LNCAP (cell line): ENCODE data around the gene USP4.

Source experiments
- TF ChIP-seq, protein P1 (sequence below): fragments of 450-650 bp; IDR thresholded peaks from 2 replicates; pipeline ENCODE4 v1.5.1; 2017; ENCODE audit warnings: mild to moderate bottlenecking

The USP4 gene

DNA sequence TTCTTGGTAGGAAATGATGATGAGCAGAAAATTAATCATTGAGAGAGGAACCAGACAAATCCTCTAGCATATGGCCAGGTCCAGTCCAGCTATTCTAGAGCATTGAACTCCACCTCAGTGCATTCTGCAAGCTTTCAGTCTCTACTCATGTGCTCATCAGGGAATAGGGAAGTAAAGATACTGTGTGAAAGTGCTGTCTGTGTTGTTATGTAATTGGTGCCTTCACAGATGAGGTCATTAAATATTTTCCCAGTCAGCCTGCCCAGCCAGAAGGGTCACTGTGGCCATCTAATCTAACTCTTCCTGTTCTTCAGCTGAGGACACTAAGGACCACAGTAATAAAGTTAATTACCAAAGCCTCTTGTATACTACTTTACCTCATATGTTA, 91.0 kb downstream of the USP4 start:
- TF ChIP-seq, protein P1, sequence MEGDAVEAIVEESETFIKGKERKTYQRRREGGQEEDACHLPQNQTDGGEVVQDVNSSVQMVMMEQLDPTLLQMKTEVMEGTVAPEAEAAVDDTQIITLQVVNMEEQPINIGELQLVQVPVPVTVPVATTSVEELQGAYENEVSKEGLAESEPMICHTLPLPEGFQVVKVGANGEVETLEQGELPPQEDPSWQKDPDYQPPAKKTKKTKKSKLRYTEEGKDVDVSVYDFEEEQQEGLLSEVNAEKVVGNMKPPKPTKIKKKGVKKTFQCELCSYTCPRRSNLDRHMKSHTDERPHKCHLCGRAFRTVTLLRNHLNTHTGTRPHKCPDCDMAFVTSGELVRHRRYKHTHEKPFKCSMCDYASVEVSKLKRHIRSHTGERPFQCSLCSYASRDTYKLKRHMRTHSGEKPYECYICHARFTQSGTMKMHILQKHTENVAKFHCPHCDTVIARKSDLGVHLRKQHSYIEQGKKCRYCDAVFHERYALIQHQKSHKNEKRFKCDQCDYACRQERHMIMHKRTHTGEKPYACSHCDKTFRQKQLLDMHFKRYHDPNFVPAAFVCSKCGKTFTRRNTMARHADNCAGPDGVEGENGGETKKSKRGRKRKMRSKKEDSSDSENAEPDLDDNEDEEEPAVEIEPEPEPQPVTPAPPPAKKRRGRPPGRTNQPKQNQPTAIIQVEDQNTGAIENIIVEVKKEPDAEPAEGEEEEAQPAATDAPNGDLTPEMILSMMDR = no peak

DNA sequence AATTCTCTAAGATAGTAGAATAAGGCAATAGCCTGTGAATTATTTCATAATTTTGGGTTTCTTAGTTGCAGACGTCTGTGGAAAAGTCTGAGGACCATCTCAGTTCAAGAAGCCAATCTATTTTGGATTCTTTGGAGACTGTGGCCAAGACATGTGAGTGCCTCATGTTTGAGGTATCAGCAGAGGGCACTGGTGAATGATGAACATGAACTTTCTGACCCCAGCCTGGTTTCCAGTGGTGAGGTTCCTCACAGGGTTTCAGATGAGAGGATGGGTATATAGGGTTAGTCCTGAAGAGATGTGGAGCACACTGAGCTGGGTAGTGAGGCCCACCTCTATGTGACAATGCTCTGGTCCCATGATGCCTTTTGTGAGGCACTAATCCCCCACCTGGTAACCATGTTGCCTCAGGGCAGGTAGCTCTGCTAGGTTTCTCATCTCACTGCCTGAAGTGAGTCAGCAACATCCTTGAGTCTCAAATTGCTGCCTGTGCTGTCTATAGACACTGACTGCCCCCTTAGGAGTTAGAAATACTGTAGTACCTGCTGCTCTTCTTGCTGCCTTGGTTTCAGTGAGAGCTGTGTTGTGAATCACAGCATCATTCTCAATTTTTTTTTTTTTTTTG, 95.2 kb downstream of the USP4 start:
- TF ChIP-seq, protein P1 = no peak

DNA sequence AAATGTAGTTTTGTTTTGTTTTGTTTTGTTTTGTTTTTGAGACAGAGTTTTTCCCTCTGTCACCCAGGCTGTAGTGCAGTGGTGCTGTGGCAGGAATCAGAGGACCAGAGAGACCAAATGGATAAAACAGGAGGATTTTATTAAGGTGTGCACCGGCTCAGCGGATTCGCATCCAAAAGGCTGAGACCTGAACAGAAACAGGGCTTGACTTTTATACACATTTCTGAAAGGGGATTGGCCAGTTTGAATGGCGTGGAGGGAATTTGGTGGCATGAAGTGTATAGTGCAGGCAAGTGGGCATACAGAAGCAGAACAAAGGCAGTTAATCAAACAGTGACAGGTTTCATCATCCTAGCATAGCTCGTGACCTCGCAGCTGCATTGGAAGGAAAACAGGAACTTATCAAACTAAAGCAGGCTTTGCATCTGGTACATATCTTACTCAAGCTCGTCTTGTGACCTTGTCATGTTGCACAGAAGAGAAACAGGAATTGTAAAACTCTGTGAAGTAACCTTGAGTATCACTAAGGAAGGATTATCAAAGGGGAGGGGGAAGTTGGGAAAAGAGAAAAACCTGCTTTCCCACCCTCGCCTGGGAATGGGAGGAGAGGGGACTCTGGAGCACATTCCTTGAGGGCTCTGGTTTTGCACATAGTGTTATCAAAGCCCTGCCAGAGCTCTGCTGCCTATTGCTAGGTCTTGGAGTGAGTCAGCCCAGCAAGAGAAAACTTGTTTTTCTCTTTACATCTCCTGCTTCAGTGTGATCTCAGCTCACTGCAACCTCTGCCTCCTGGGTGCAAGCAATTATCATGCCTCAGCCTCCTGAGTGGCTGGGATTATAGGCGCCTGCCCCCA, 101.4 kb downstream of the USP4 start:
- TF ChIP-seq, protein P1 = no peak

DNA sequence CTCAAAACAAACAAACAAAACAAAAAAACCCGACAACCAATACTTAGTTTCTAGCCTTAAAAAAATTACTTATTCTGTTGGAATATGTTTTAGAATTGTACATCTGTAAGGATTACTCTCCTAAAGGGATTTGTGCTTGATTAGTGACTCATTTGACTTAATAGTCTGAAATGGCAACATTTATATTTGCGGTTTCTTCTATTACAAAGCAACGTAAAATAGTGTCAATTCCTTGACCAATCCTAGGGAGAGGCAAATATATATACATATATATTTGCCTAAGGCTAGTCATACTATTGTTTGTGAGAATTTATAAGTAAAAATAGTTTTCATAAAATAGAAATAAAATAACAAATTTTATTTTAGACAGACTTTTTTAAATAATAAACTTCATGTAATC, 102.5 kb downstream of the USP4 start:
- TF ChIP-seq, protein P1 = no peak

DNA sequence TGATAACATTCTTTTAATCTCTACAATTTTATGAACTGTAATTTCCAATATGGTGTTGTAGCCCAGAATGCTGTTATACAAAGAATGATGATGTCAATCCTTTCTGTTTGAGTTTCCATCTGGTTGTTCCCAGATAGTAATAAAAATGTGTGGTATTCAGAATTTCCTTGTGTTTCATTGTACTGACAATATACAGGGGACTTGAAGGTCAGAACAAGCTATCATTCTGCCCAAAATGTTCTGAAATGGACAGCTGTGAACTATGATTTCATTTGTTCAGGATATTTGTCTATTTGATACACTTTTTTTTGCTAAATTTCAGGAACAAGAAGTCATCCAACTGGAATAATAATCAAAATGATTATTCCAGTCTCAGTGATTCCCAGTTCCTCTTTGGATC, 103.6 kb downstream of the USP4 start:
- TF ChIP-seq, protein P1 = no peak
